H1 (cell line): Measurements from ENCODE around the gene C2CD4B.

Experiments
- CBX5 ChIP-seq: fragments of 300-800, 300-1000 bp; sonication (generic); IDR thresholded peaks from 2 replicates; pipeline ENCODE4 v1.7.1; 2016; ENCODE audit warnings: antibody characterized with exemption, low read length, low read depth
- CEBPB ChIP-seq: IDR thresholded peaks from 2 replicates; pipeline ENCODE4 v1.6.1; 2012; ENCODE audit warnings: low read depth, low read length
- CHD2 ChIP-seq: IDR thresholded peaks from 2 replicates; pipeline ENCODE4 v1.6.1; 2012; ENCODE audit warnings: low read length, improper control_type of control experiment
- CTCF ChIP-seq, 3 experiments: IDR thresholded peaks; 1 replicate in 2 of 3; 2 replicates in 1 of 3; pipeline versions ENCODE4 v1.5.1 to v1.6.1; 2011; ENCODE audit warnings: low read length in 3 of 3, mild to moderate bottlenecking in 3 of 3, inconsistent platforms in 2 of 3, low read depth in 1 of 3, moderate library complexity in 1 of 3; ENCODE audit not compliant: insufficient read depth in 1 of 3; ENCODE audit errors: control extremely low read depth in 1 of 3
- EP300 ChIP-seq, 2 experiments: IDR thresholded peaks; 1 replicate in 1 of 2; 2 replicates in 1 of 2; pipeline ENCODE4 v1.6.1; 2011 to 2012; ENCODE audit warnings: low read depth in 2 of 2, low read length in 2 of 2, mild to moderate bottlenecking in 2 of 2, borderline replicate concordance in 1 of 2, inconsistent platforms in 1 of 2, moderate library complexity in 1 of 2
- EZH2 ChIP-seq: fragments of 200-600 bp; sonication (generic); IDR thresholded peaks from 2 replicates; pipeline ENCODE4 v1.7.1; 2012; ENCODE audit warnings: low read depth, mild to moderate bottlenecking, moderate library complexity, low read length, inconsistent platforms; ENCODE audit not compliant: severe bottlenecking
- JUND ChIP-seq: IDR thresholded peaks from 2 replicates; pipeline ENCODE4 v1.6.1; 2011; ENCODE audit warnings: mild to moderate bottlenecking, improper control_type of control experiment, low read length
- NANOG ChIP-seq: IDR thresholded peaks from 2 replicates; pipeline ENCODE4 v1.6.1; 2011; ENCODE audit warnings: low read length, low read depth, mild to moderate bottlenecking, inconsistent platforms; ENCODE audit not compliant: insufficient read depth, poor library complexity, severe bottlenecking
- POLR2A ChIP-seq, 2 experiments: IDR thresholded peaks; 1 replicate in 1 of 2; 2 replicates in 1 of 2; pipeline ENCODE4 v1.6.1; 2011; ENCODE audit warnings: low read depth in 2 of 2, low read length in 2 of 2, mild to moderate bottlenecking in 2 of 2; ENCODE audit errors: control extremely low read depth in 1 of 2
- RAD21 ChIP-seq, 2 experiments: IDR thresholded peaks in 1 of 2; conservative IDR thresholded peaks in 1 of 2; 2 replicates each; pipeline ENCODE4 v1.6.1; 2011; ENCODE audit warnings: low read depth in 2 of 2, low read length in 2 of 2, improper control_type of control experiment in 1 of 2, inconsistent platforms in 1 of 2, mild to moderate bottlenecking in 1 of 2, moderate library complexity in 1 of 2
- SP4 ChIP-seq: IDR thresholded peaks from 2 replicates; pipeline ENCODE4 v1.6.1; 2012; ENCODE audit warnings: low read length, inconsistent platforms
- TEAD4 ChIP-seq: IDR thresholded peaks from 2 replicates; pipeline ENCODE4 v1.6.1; 2012; ENCODE audit warnings: low read depth, low read length, inconsistent platforms, mixed read lengths

- TF ChIP-seq CTCF (IDR thresholded peaks at IDR 0.05; ENCODE audit: control extremely low read depth in 1 of 3, insufficient read depth in 1 of 3, low read depth in 1 of 3, low read length in 3 of 3), result no peak
- no peak for TF ChIP-seq POLR2A (IDR thresholded peaks at IDR 0.05; ENCODE audit: control extremely low read depth in 1 of 2, low read depth in 2 of 2, low read length in 2 of 2)
- no peak for TF ChIP-seq EZH2
- no peak for TF ChIP-seq RAD21 (IDR thresholded peaks at IDR 0.05 in 1 of 2, conservative IDR thresholded peaks at IDR 0.05 in 1 of 2; ENCODE audit: low read depth in 2 of 2, low read length in 2 of 2)
- no peak for TF ChIP-seq CBX5
- no peak for TF ChIP-seq EP300 (IDR thresholded peaks at IDR 0.05; ENCODE audit: borderline replicate concordance in 1 of 2, low read depth in 2 of 2, low read length in 2 of 2)
- TF ChIP-seq CEBPB, result no peak
- no peak for TF ChIP-seq SP4
- no peak for TF ChIP-seq JUND
- no peak for TF ChIP-seq CHD2
- no peak for TF ChIP-seq NANOG
- TF ChIP-seq TEAD4, result no peak
Measured at GRCh38 chr15:62115847-62116246, 49.2 kb downstream of the C2CD4B start.
